ENCODE data around the gene SNF8. TPM values are rescaled to one million over a fixed set of nuclear protein-coding genes. Genes with fewer than 3 reads are reported as not detected.

Gene SNF8
- total RNA-seq, 2 donors from 2014 or later = 118 to 121 TPM

- H3K36me3 ChIP-seq = no peaks in the 10 kb centered on the region
- no peak for TF ChIP-seq CTCF (IDR thresholded peaks at IDR 0.05)
- no peaks in the 10 kb centered on the region for H3K27me3 ChIP-seq (replicated peaks; ENCODE audit: insufficient read depth)
- no peaks in the 10 kb centered on the region for H3K9me3 ChIP-seq
- no peak overlapping the region for H3K27ac ChIP-seq
- H3K4me3 ChIP-seq = no peak overlapping the region
- peaks cover 4 to 7% of the 10 kb centered on the region in 2 donors for H3K4me1 ChIP-seq (ENCODE audit: control insufficient read depth in 1 of 2, low read depth in 2 of 2)
- no peak for DNase-seq (ENCODE audit: low spot score)
- no peak for ATAC-seq (ENCODE audit: insufficient number of reproducible peaks, low FRiP score, low read depth)
Observed at GRCh38 chr17:48903401-48903800, 41.2 kb downstream of the SNF8 start.

- Histone ChIP-seq H3K27ac (no peak overlapping the region), H3K4me3 (no peak overlapping the region), H3K9me3 (no peaks in the 10 kb centered on the region), H3K27me3 (replicated peaks; ENCODE audit: insufficient read depth) (no peaks in the 10 kb centered on the region), H3K4me1 (ENCODE audit: control insufficient read depth in 1 of 2, low read depth in 2 of 2) (no peaks in the 10 kb centered on the region), H3K36me3 (peaks cover 3% of the 10 kb centered on the region)
- ATAC-seq (ENCODE audit: insufficient number of reproducible peaks, low FRiP score, low read depth) (no peak), DNase-seq (ENCODE audit: low spot score) (no peak)
- TF ChIP-seq CTCF (IDR thresholded peaks at IDR 0.05) = no peak
Observed at GRCh38 chr17:48901241-48901640, 43.4 kb downstream of the SNF8 start.

- H3K27me3 ChIP-seq (replicated peaks; ENCODE audit: insufficient read depth) = no peaks in the 10 kb centered on the region
- H3K4me1 ChIP-seq (ENCODE audit: control insufficient read depth in 1 of 2, low read depth in 2 of 2) = peaks cover 8 to 16% of the 10 kb centered on the region in 2 donors
- ATAC-seq (ENCODE audit: insufficient number of reproducible peaks, low FRiP score, low read depth) = no peak
- no peak overlapping the region for H3K4me3 ChIP-seq
- DNase-seq (ENCODE audit: low spot score) = no peak
- peaks cover 14% of the 10 kb centered on the region for H3K36me3 ChIP-seq
- H3K9me3 ChIP-seq = no peaks in the 10 kb centered on the region
- no peak overlapping the region for H3K27ac ChIP-seq
- TF ChIP-seq CTCF (IDR thresholded peaks at IDR 0.05) = no peak
Observed at GRCh38 chr17:48894886-48895285, 49.8 kb downstream of the SNF8 start.

- Histone ChIP-seq H3K36me3 (peaks cover 14% of the 10 kb centered on the region), H3K9me3 (no peaks in the 10 kb centered on the region), H3K27me3 (replicated peaks; ENCODE audit: insufficient read depth) (no peaks in the 10 kb centered on the region), H3K4me1 (ENCODE audit: control insufficient read depth in 1 of 2, low read depth in 2 of 2) (peaks cover 8 to 16% of the 10 kb centered on the region in 2 donors), H3K4me3 (peak overlapping the region; percentile 75), H3K27ac (no peak overlapping the region)
- TF ChIP-seq CTCF (IDR thresholded peaks at IDR 0.05) = no peak
- DNase-seq (ENCODE audit: low spot score) (no peak), ATAC-seq (ENCODE audit: insufficient number of reproducible peaks, low FRiP score, low read depth) (no peak)
Observed at GRCh38 chr17:48893646-48894508, 50.8 kb downstream of the SNF8 start.

- no peaks in the 10 kb centered on the region for H3K27me3 ChIP-seq (replicated peaks; ENCODE audit: insufficient read depth)
- H3K36me3 ChIP-seq = peaks cover 14% of the 10 kb centered on the region
- peak overlapping the region; percentile 75 for H3K4me3 ChIP-seq
- TF ChIP-seq CTCF (IDR thresholded peaks at IDR 0.05) = no peak
- ATAC-seq (ENCODE audit: insufficient number of reproducible peaks, low FRiP score, low read depth) (no peak), DNase-seq (ENCODE audit: low spot score) (no peak)
- H3K4me1 ChIP-seq (ENCODE audit: control insufficient read depth in 1 of 2, low read depth in 2 of 2) = peaks cover 8 to 16% of the 10 kb centered on the region in 2 donors
- no peaks in the 10 kb centered on the region for H3K9me3 ChIP-seq
- H3K27ac ChIP-seq = no peak overlapping the region
Observed at GRCh38 chr17:48892940-48893645, 51.5 kb downstream of the SNF8 start.

Data from thoracic aorta (tissue), 2 donors.